Measurements from ENCODE around the gene MRPL54.

GRCh38 chr19:3796358-3796757 is 33.9 kb downstream of the MRPL54 start:
- no peak for TF ChIP-seq TOX (CRISPR knock-in tag; IDR thresholded peaks at IDR 0.05; ENCODE audit: borderline replicate concordance)
- no peak for TF ChIP-seq ESRRG (CRISPR knock-in tag; IDR thresholded peaks at IDR 0.05)
